H4 (cell line): Measurements from ENCODE around the gene DOC2A. TPM values are rescaled to one million over a fixed set of nuclear protein-coding genes. Genes with fewer than 3 reads are reported as not detected.
"Not testable (repeated sequence)": the region's sequence is repeated elsewhere in the genome, so short reads cannot be mapped to it uniquely, and the experiment has no call there.

Experiments used
- DNase-seq: peaks from one replicate; pipeline ENCODE4 v3.0.0-alpha.2; 2015; ENCODE audit warnings: low spot score
- total RNA-seq: library from RNA; depleted of rRNA; stranded (reverse); fragments of >200 nt; shearing (Covaris generic); gene quantifications from 2 replicates; pipeline ENCODE4 v1.2.3, GENCODE V29; 2014; rRNA removed

Gene DOC2A
- 0.12 TPM in 1 of 2 replicates, not detected in the other for total RNA-seq

GRCh38 chr16:30010844-30011713 is at the start of gene DOC2A:
Gene DOC2A (minus strand): TSS chr16:30011027. CDS start chr16:30010222, 805 bp downstream.
- DNase-seq: no peak

GRCh38 chr16:30060346-30060745 is 49.5 kb upstream of the DOC2A start:
- no peak for DNase-seq

- no peak for DNase-seq
Observed at GRCh38 chr16:30054959-30055553, 44.2 kb upstream of the DOC2A start.

GRCh38 chr16:30054451-30054850 is 43.6 kb upstream of the DOC2A start:
- no peak for DNase-seq

- no peak for DNase-seq
Observed at GRCh38 chr16:30053376-30054015, 42.7 kb upstream of the DOC2A start.

GRCh38 chr16:30052671-30053372 is 42.0 kb upstream of the DOC2A start:
- DNase-seq: peak; percentile 86

GRCh38 chr16:30051518-30051917 is 40.7 kb upstream of the DOC2A start:
- DNase-seq: no peak

- no peak for DNase-seq
Observed at GRCh38 chr16:30049871-30050270, 39.0 kb upstream of the DOC2A start.

GRCh38 chr16:30046588-30046987 is 35.8 kb upstream of the DOC2A start:
- DNase-seq: no peak

- DNase-seq: no peak
Observed at GRCh38 chr16:30046178-30046577, 35.4 kb upstream of the DOC2A start.

- no peak for DNase-seq
Observed at GRCh38 chr16:30041841-30042240, 31.0 kb upstream of the DOC2A start.

GRCh38 chr16:30040690-30041089 is 29.9 kb upstream of the DOC2A start:
- DNase-seq: not testable (repeated sequence)

GRCh38 chr16:30040221-30040620 is 29.4 kb upstream of the DOC2A start:
- DNase-seq: no peak

GRCh38 chr16:30033270-30033669 is 22.4 kb upstream of the DOC2A start:
- DNase-seq: no peak

- peak; percentile 60 for DNase-seq
Observed at GRCh38 chr16:30032083-30032819, 21.4 kb upstream of the DOC2A start.

- DNase-seq: no peak
Observed at GRCh38 chr16:30031477-30031918, 20.7 kb upstream of the DOC2A start.

GRCh38 chr16:30030841-30031413 is 20.1 kb upstream of the DOC2A start, which contains the start of gene TLCD3B:
Gene TLCD3B (minus strand): TSS chr16:30031271. CDS start chr16:30030527, 744 bp downstream.
- DNase-seq: no peak

GRCh38 chr16:30030011-30030685 is 19.3 kb upstream of the DOC2A start:
- no peak for DNase-seq

GRCh38 chr16:30028438-30029076 is 17.7 kb upstream of the DOC2A start:
- DNase-seq: no peak
